ENCODE measurements around the gene CASP3.
"Not testable (repeated sequence)": the region's sequence is repeated elsewhere in the genome, so short reads cannot be mapped to it uniquely, and the experiment has no call there.

DNA sequence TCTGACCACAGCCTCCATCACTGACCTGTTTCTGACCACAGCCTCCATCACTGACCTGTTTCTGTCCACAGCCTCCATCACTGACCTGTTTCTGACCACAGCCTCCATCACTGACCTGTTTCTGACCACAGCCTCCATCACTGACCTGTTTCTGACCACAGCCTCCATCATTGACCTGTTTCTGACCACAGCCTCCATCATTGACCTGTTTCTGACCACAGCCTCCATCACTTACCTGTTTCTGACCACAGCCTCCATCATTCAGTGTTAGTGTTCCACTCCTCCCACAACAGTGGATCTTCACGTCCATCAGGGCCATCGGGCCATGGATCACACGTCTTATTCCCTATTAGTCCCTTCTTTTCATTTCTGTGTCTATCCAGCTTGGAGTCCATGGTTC lies 24.7 kb downstream of the CASP3 start:
- TF ChIP-seq, protein P1, sequence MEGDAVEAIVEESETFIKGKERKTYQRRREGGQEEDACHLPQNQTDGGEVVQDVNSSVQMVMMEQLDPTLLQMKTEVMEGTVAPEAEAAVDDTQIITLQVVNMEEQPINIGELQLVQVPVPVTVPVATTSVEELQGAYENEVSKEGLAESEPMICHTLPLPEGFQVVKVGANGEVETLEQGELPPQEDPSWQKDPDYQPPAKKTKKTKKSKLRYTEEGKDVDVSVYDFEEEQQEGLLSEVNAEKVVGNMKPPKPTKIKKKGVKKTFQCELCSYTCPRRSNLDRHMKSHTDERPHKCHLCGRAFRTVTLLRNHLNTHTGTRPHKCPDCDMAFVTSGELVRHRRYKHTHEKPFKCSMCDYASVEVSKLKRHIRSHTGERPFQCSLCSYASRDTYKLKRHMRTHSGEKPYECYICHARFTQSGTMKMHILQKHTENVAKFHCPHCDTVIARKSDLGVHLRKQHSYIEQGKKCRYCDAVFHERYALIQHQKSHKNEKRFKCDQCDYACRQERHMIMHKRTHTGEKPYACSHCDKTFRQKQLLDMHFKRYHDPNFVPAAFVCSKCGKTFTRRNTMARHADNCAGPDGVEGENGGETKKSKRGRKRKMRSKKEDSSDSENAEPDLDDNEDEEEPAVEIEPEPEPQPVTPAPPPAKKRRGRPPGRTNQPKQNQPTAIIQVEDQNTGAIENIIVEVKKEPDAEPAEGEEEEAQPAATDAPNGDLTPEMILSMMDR (conservative IDR thresholded peaks at IDR 0.05; ENCODE audit: low read length) = not testable (repeated sequence)
- TF ChIP-seq EZH2phosphoT487 (IDR thresholded peaks at IDR 0.05; ENCODE audit: borderline replicate concordance, low read depth, low read length) = not testable (repeated sequence)
